H1 (cell line): Measurements from ENCODE around the gene MYRIP. TPM values are rescaled to one million over a fixed set of nuclear protein-coding genes. Genes with fewer than 3 reads are reported as not detected.

Source experiments
- ASH2L ChIP-seq: fragments of 200-600, 300-600 bp; sonication (generic); IDR thresholded peaks from one replicate; pipeline ENCODE4 v1.7.1; 2017; ENCODE audit warnings: low read length
- EZH2 ChIP-seq: fragments of 200-600 bp; sonication (generic); IDR thresholded peaks from 2 replicates; pipeline ENCODE4 v1.7.1; 2012; ENCODE audit warnings: low read depth, mild to moderate bottlenecking, moderate library complexity, low read length, inconsistent platforms; ENCODE audit not compliant: severe bottlenecking
- FOSL1 ChIP-seq: IDR thresholded peaks from 2 replicates; pipeline ENCODE4 v1.6.1; 2011; ENCODE audit warnings: mild to moderate bottlenecking, low read depth, low read length, moderate library complexity; ENCODE audit not compliant: insufficient read depth
- GABPA ChIP-seq: IDR thresholded peaks from 2 replicates; pipeline ENCODE4 v1.6.1; 2011; ENCODE audit warnings: mild to moderate bottlenecking, low read length, moderate library complexity, borderline replicate concordance; ENCODE audit not compliant: insufficient read depth
- HDAC2 ChIP-seq, 2 experiments: fragments of 300-600 bp in 1 of 2; sonication (generic) in 1 of 2; IDR thresholded peaks; 2 replicates each; pipeline ENCODE4 v1.6.1; 2011 to 2012; ENCODE audit warnings: low read depth in 2 of 2, low read length in 2 of 2, mild to moderate bottlenecking in 2 of 2, moderate library complexity in 2 of 2, borderline replicate concordance in 1 of 2, inconsistent platforms in 1 of 2
- HDAC6 ChIP-seq: IDR thresholded peaks from one replicate; pipeline ENCODE4 v1.7.1; 2012; ENCODE audit warnings: low read depth, mild to moderate bottlenecking, inconsistent platforms, low read length, moderate library complexity
- JUN ChIP-seq: IDR thresholded peaks from 2 replicates; pipeline ENCODE4 v1.6.1; 2011; ENCODE audit warnings: low read depth, mild to moderate bottlenecking, improper control_type of control experiment, low read length
- JUND ChIP-seq: IDR thresholded peaks from 2 replicates; pipeline ENCODE4 v1.6.1; 2011; ENCODE audit warnings: mild to moderate bottlenecking, improper control_type of control experiment, low read length
- KDM4A ChIP-seq: IDR thresholded peaks from one replicate; pipeline ENCODE4 v1.7.1; 2012; ENCODE audit warnings: low read depth, mild to moderate bottlenecking, moderate library complexity, low read length, inconsistent platforms; ENCODE audit not compliant: severe bottlenecking
- POLR2A ChIP-seq, 2 experiments: IDR thresholded peaks; 1 replicate in 1 of 2; 2 replicates in 1 of 2; pipeline ENCODE4 v1.6.1; 2011; ENCODE audit warnings: low read depth in 2 of 2, low read length in 2 of 2, mild to moderate bottlenecking in 2 of 2; ENCODE audit errors: control extremely low read depth in 1 of 2
- RAD21 ChIP-seq, 2 experiments: IDR thresholded peaks in 1 of 2; conservative IDR thresholded peaks in 1 of 2; 2 replicates each; pipeline ENCODE4 v1.6.1; 2011; ENCODE audit warnings: low read depth in 2 of 2, low read length in 2 of 2, improper control_type of control experiment in 1 of 2, inconsistent platforms in 1 of 2, mild to moderate bottlenecking in 1 of 2, moderate library complexity in 1 of 2
- RBBP5 ChIP-seq: IDR thresholded peaks from 2 replicates; pipeline ENCODE4 v1.7.1; 2012; ENCODE audit warnings: low read depth, mild to moderate bottlenecking, inconsistent platforms, low read length, moderate library complexity, borderline replicate concordance
- SIN3A ChIP-seq, 2 experiments: IDR thresholded peaks in 1 of 2; conservative IDR thresholded peaks in 1 of 2; 2 replicates each; pipeline ENCODE4 v1.6.1; 2011 to 2012; ENCODE audit warnings: low read length in 2 of 2, improper control_type of control experiment in 1 of 2, low read depth in 1 of 2, mild to moderate bottlenecking in 1 of 2
- SIRT6 ChIP-seq: IDR thresholded peaks from one replicate; pipeline ENCODE4 v1.7.1; 2012; ENCODE audit warnings: low read length, inconsistent platforms
- SP1 ChIP-seq: IDR thresholded peaks from 2 replicates; pipeline ENCODE4 v1.6.1; 2011; ENCODE audit warnings: low read depth, low read length
- SP2 ChIP-seq: IDR thresholded peaks from 2 replicates; pipeline ENCODE4 v1.6.1; 2012; ENCODE audit warnings: mild to moderate bottlenecking, low read length, inconsistent platforms
- TAF7 ChIP-seq: optimal IDR thresholded peaks from 2 replicates; pipeline ENCODE3; 2011; ENCODE audit warnings: low read depth, mild to moderate bottlenecking, inconsistent platforms, low read length, moderate library complexity, borderline replicate concordance
- TEAD4 ChIP-seq: IDR thresholded peaks from 2 replicates; pipeline ENCODE4 v1.6.1; 2012; ENCODE audit warnings: low read depth, low read length, inconsistent platforms, mixed read lengths
- polyA plus RNA-seq, 7 experiments: library from polyadenylated mRNA; depleted of rRNA in 3 of 7; stranded (reverse) in 5 of 7; unstranded in 2 of 7; fragments of >200 nt in 5 of 7; fragments of 200-250 nt in 2 of 7; gene quantifications; 1 replicate in 5 of 7; 2 replicates in 1 of 7; 4 replicates in 1 of 7; pipeline versions ENCODE4 v1.2.1 to v1.2.3, GENCODE V29; 2011 to 2013; ENCODE audit warnings: missing spikeins in 2 of 7, mixed read lengths in 2 of 7
- total RNA-seq: library from RNA; stranded (reverse); fragmentation: NEBNext Ultra II Directional; extraction: Animal tissue kit (Norgen Biotek cat#: 25700); gene quantifications from 2 replicates; pipeline ENCODE4 v1.2.1, GENCODE V29; 2021
- TF ChIP-seq, protein P1 (sequence below): IDR thresholded peaks from 2 replicates; pipeline ENCODE4 v1.6.1; 2012; ENCODE audit warnings: inconsistent platforms
- TF ChIP-seq, protein P2 (sequence below): IDR thresholded peaks from 2 replicates; pipeline ENCODE4 v1.6.1; 2011; ENCODE audit warnings: low read depth, mild to moderate bottlenecking, low read length; ENCODE audit not compliant: insufficient read depth
- TF ChIP-seq, protein P3 (sequence below): IDR thresholded peaks from 2 replicates; pipeline ENCODE4 v1.6.1; 2012; ENCODE audit warnings: low read length, inconsistent platforms

Gene MYRIP
- total and polyA plus RNA-seq, 2 of the 8 experiments (the other 6 are each of a cell fraction or from before 2014, with no cell fraction given) = 0.54 to 4.3 TPM

DNA sequence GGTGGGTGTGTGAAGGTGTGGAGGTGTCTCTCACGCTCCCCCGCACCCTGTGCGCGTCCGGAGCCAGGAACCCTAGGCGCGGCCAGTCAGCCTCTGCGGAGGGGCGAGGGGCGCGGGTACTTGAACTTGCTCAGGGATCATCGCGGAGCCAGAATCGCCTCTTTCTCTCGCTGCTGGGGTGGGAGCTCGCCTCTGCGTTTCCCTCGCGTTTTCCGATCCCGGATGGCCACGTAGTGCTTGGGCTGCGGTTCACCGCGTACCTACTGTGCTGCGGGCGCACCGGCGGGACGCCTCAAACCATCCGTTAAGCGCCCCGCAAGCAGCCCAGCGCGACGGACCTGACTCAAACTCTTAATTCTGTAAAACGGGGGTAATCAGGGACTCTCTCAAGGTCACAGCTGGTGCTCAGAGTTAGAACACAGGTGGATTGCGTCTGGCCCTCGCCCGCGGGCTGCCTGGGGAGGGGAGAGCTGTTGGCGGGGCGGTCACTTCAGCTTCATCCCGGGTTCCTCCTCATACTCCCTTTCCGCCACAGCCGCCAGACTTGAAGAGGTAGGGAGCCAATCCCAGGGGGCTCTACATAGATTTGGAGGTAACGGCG, 686 bp downstream of the MYRIP start (continued):
- TF ChIP-seq KDM4A (peak; percentile 90), SIN3A (conservative IDR thresholded peaks at IDR 0.05 in 1 of 2, IDR thresholded peaks at IDR 0.05 in 1 of 2; ENCODE audit: low read depth in 1 of 2, low read length in 2 of 2) (no peak), EZH2 (peak; percentile 90), GABPA (no peak), ASH2L (peak; percentile 79), SIRT6 (no peak), SP2 (no peak), SP1 (no peak), JUND (no peak), HDAC6 (no peak), TEAD4 (no peak), TAF7 (no peak), FOSL1 (no peak), RBBP5 (peak; percentile 62; the same call in 1 of the 2 replicates), POLR2A (IDR thresholded peaks at IDR 0.05; ENCODE audit: control extremely low read depth in 1 of 2, low read depth in 2 of 2, low read length in 2 of 2) (no peak), JUN (no peak), RAD21 (IDR thresholded peaks at IDR 0.05 in 1 of 2, conservative IDR thresholded peaks at IDR 0.05 in 1 of 2; ENCODE audit: low read depth in 2 of 2, low read length in 2 of 2) (no peak), HDAC2 (IDR thresholded peaks at IDR 0.05; ENCODE audit: borderline replicate concordance in 1 of 2, low read depth in 2 of 2, low read length in 2 of 2) (no peak)
- TF ChIP-seq, protein P1, sequence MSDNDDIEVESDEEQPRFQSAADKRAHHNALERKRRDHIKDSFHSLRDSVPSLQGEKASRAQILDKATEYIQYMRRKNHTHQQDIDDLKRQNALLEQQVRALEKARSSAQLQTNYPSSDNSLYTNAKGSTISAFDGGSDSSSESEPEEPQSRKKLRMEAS = no peak
- TF ChIP-seq, protein P2, sequence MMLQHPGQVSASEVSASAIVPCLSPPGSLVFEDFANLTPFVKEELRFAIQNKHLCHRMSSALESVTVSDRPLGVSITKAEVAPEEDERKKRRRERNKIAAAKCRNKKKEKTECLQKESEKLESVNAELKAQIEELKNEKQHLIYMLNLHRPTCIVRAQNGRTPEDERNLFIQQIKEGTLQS = no peak
- TF ChIP-seq, protein P3, sequence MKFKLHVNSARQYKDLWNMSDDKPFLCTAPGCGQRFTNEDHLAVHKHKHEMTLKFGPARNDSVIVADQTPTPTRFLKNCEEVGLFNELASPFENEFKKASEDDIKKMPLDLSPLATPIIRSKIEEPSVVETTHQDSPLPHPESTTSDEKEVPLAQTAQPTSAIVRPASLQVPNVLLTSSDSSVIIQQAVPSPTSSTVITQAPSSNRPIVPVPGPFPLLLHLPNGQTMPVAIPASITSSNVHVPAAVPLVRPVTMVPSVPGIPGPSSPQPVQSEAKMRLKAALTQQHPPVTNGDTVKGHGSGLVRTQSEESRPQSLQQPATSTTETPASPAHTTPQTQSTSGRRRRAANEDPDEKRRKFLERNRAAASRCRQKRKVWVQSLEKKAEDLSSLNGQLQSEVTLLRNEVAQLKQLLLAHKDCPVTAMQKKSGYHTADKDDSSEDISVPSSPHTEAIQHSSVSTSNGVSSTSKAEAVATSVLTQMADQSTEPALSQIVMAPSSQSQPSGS = no peak
- TF ChIP-seq, all 59 proteins: peak for 6
